ENCODE data around the gene KANSL1L.
A peak's percentile ranks its signal among the peaks of the same experiment; 100 is the strongest.

Gene KANSL1L

DNA sequence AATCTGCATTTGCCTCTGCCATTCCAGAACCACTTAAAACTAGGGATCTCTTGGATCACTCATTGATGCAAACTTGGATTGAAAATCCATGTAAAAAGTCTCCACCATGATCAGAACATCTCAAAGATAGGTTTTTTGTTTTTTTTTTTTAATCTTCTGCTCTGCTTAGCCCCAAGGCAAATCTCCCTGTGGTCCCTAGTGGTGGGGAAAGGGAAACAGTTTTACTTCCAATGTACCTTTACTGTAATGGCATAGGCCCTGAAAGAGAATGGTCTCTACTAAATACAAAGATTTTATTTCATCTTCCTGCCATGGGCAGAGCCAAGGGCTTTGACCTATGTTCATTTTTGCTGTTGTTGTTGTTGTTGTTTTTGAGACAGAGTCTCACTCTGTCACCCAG is 78.4 kb downstream of the KANSL1L start:
- no peak overlapping the region for H2BK5ac ChIP-seq (ENCODE audit: low read length)

DNA sequence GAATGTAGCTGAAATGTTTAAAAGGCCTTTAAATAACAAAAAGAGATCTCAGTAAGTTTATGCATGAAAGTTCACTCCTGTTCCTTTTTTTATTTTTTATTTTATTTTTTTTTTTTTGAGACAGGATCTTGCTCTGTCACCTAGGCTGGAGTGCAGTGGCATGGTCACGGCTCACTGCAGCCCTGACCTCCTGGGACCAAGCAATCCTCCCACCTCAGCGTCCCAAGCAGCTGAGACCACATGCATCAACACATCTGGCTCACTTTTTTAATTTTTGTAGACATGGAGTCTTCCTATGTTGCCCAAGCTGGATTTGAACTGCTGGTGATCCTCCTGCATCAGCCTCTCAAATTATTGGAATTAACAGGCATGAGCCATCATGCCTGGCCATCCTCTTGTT is 84.3 kb downstream of the KANSL1L start:
- DNase-seq (ENCODE audit: low spot score) = no peak

More for the DNA sequence above, 78.4 kb downstream of the KANSL1L start:
- Histone ChIP-seq H2BK12ac (ENCODE audit: low read length) (no peak overlapping the region), H2BK15ac (ENCODE audit: low read length) (no peak overlapping the region), H3K9me3 (replicated peaks in 1 of 2; ENCODE audit: control insufficient read depth in 2 of 2, insufficient read depth in 1 of 2, low read depth in 1 of 2, low read length in 2 of 2) (no peaks in the 10 kb centered on the region), H2BK120ac (ENCODE audit: low read depth, low read length) (no peak overlapping the region), H3K9ac (ENCODE audit: low read depth, low read length, poor library complexity) (no peak overlapping the region), H3K14ac (ENCODE audit: low read length) (no peak overlapping the region), H3K36me3 (replicated peaks in 1 of 2; ENCODE audit: control insufficient read depth in 2 of 2, insufficient read depth in 2 of 2, low read length in 2 of 2) (no peaks in the 10 kb centered on the region), H3K4me3 (ENCODE audit: low read length in 2 of 2) (no peak overlapping the region), H2AK5ac (ENCODE audit: low read depth, low read length) (no peak overlapping the region), H3K79me1 (ENCODE audit: low read depth, low read length) (no peaks in the 10 kb centered on the region), H3K4me2 (ENCODE audit: insufficient read depth, low read length, poor library complexity, severe bottlenecking) (no peak overlapping the region), H2AFZ (ENCODE audit: low read length) (no peak overlapping the region), H3K23ac (ENCODE audit: low read depth, low read length, poor library complexity) (no peak overlapping the region), H3K18ac (ENCODE audit: low read length) (no peak overlapping the region), H3K4ac (ENCODE audit: low read length) (no peak overlapping the region), H3K27ac (replicated peaks; ENCODE audit: low read length) (no peak overlapping the region), H4K91ac (ENCODE audit: low read depth, low read length, poor library complexity) (no peak overlapping the region), H3K4me1 (ENCODE audit: control insufficient read depth in 2 of 2, insufficient read depth in 1 of 2, low read depth in 1 of 2, low read length in 2 of 2) (no peaks in the 10 kb centered on the region), H3K27me3 (ENCODE audit: control insufficient read depth in 3 of 3, insufficient read depth in 3 of 3, low read depth in 1 of 3, low read length in 3 of 3) (no peaks in the 10 kb centered on the region), H4K8ac (ENCODE audit: low read depth, low read length) (no peak overlapping the region)
- DNase-seq (ENCODE audit: low spot score) = no peak

DNA sequence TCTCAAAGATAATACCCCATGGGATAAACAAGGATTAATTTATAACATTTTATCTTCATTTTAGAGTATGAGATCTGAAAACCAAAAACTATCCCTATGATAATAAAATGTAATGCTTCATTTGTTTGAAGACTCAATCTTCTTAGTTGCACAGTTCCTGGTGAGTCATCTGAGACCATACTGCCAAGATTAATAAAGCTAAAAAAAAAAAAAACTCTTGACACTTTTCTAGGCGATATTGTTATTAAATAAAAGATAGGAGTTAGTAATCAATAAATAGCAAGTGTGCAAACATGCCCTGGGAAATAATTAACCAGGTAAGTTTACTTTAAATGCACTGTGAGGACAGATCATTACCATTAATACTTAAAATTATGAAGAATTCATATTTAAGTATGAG is 84.9 kb downstream of the KANSL1L start:
- no peaks in the 10 kb centered on the region for H3K27me3 ChIP-seq (ENCODE audit: control insufficient read depth in 3 of 3, insufficient read depth in 3 of 3, low read depth in 1 of 3, low read length in 3 of 3)
- H3K4me1 ChIP-seq (ENCODE audit: control insufficient read depth in 2 of 2, insufficient read depth in 1 of 2, low read depth in 1 of 2, low read length in 2 of 2) = no peaks in the 10 kb centered on the region
- no peak overlapping the region for H3K4ac ChIP-seq (ENCODE audit: low read length)
- H3K4me3 ChIP-seq (ENCODE audit: low read length in 2 of 2) = no peak overlapping the region
- H2BK12ac ChIP-seq (ENCODE audit: low read length) = no peak overlapping the region
- H3K4me2 ChIP-seq (ENCODE audit: insufficient read depth, low read length, poor library complexity, severe bottlenecking) = no peak overlapping the region
- no peak overlapping the region for H2BK15ac ChIP-seq (ENCODE audit: low read length)
- no peak overlapping the region for H2AFZ ChIP-seq (ENCODE audit: low read length)
- H3K9me3 ChIP-seq (replicated peaks in 1 of 2; ENCODE audit: control insufficient read depth in 2 of 2, insufficient read depth in 1 of 2, low read depth in 1 of 2, low read length in 2 of 2) = no peaks in the 10 kb centered on the region
- no peak overlapping the region for H3K18ac ChIP-seq (ENCODE audit: low read length)
- H3K36me3 ChIP-seq (replicated peaks in 1 of 2; ENCODE audit: control insufficient read depth in 2 of 2, insufficient read depth in 2 of 2, low read length in 2 of 2) = no peaks in the 10 kb centered on the region
- H3K9ac ChIP-seq (ENCODE audit: low read depth, low read length, poor library complexity) = no peak overlapping the region
- H3K79me1 ChIP-seq (ENCODE audit: low read depth, low read length) = no peaks in the 10 kb centered on the region
- H2BK5ac ChIP-seq (ENCODE audit: low read length) = no peak overlapping the region
- H3K23ac ChIP-seq (ENCODE audit: low read depth, low read length, poor library complexity) = no peak overlapping the region
- DNase-seq (ENCODE audit: low spot score) = no peak
- no peak overlapping the region for H2AK5ac ChIP-seq (ENCODE audit: low read depth, low read length)
- no CpG with 5 or more reads among the region's 1 CpG for WGBS, 2 donors (ENCODE audit: extremely low coverage in 2 of 2, insufficient read length in 2 of 2, insufficient replicate concordance in 1 of 2)
- H4K8ac ChIP-seq (ENCODE audit: low read depth, low read length) = no peak overlapping the region
- H3K14ac ChIP-seq (ENCODE audit: low read length) = no peak overlapping the region
- H3K27ac ChIP-seq (replicated peaks; ENCODE audit: low read length) = no peak overlapping the region
- H2BK120ac ChIP-seq (ENCODE audit: low read depth, low read length) = no peak overlapping the region
- no peak overlapping the region for H4K91ac ChIP-seq (ENCODE audit: low read depth, low read length, poor library complexity)

More for the DNA sequence above, 84.3 kb downstream of the KANSL1L start:
- Histone ChIP-seq H3K9ac (ENCODE audit: low read depth, low read length, poor library complexity) (no peak overlapping the region), H3K4ac (ENCODE audit: low read length) (no peak overlapping the region), H2BK15ac (ENCODE audit: low read length) (no peak overlapping the region), H2BK120ac (ENCODE audit: low read depth, low read length) (no peak overlapping the region), H2BK5ac (ENCODE audit: low read length) (no peak overlapping the region), H3K79me1 (ENCODE audit: low read depth, low read length) (no peaks in the 10 kb centered on the region), H3K4me3 (ENCODE audit: low read length in 2 of 2) (no peak overlapping the region), H3K23ac (ENCODE audit: low read depth, low read length, poor library complexity) (no peak overlapping the region), H3K18ac (ENCODE audit: low read length) (no peak overlapping the region), H3K4me2 (ENCODE audit: insufficient read depth, low read length, poor library complexity, severe bottlenecking) (peak overlapping the region; percentile 11), H2BK12ac (ENCODE audit: low read length) (no peak overlapping the region), H2AK5ac (ENCODE audit: low read depth, low read length) (no peak overlapping the region), H4K91ac (ENCODE audit: low read depth, low read length, poor library complexity) (no peak overlapping the region), H4K8ac (ENCODE audit: low read depth, low read length) (no peak overlapping the region), H3K27me3 (ENCODE audit: control insufficient read depth in 3 of 3, insufficient read depth in 3 of 3, low read depth in 1 of 3, low read length in 3 of 3) (no peaks in the 10 kb centered on the region), H2AFZ (ENCODE audit: low read length) (no peak overlapping the region), H3K14ac (ENCODE audit: low read length) (no peak overlapping the region), H3K9me3 (replicated peaks in 1 of 2; ENCODE audit: control insufficient read depth in 2 of 2, insufficient read depth in 1 of 2, low read depth in 1 of 2, low read length in 2 of 2) (no peaks in the 10 kb centered on the region), H3K4me1 (ENCODE audit: control insufficient read depth in 2 of 2, insufficient read depth in 1 of 2, low read depth in 1 of 2, low read length in 2 of 2) (no peaks in the 10 kb centered on the region), H3K36me3 (replicated peaks in 1 of 2; ENCODE audit: control insufficient read depth in 2 of 2, insufficient read depth in 2 of 2, low read length in 2 of 2) (no peaks in the 10 kb centered on the region), H3K27ac (replicated peaks; ENCODE audit: low read length) (no peak overlapping the region)
- no CpG with 5 or more reads among the region's 2 CpGs for WGBS, 2 donors (ENCODE audit: extremely low coverage in 2 of 2, insufficient read length in 2 of 2, insufficient replicate concordance in 1 of 2)

DNA sequence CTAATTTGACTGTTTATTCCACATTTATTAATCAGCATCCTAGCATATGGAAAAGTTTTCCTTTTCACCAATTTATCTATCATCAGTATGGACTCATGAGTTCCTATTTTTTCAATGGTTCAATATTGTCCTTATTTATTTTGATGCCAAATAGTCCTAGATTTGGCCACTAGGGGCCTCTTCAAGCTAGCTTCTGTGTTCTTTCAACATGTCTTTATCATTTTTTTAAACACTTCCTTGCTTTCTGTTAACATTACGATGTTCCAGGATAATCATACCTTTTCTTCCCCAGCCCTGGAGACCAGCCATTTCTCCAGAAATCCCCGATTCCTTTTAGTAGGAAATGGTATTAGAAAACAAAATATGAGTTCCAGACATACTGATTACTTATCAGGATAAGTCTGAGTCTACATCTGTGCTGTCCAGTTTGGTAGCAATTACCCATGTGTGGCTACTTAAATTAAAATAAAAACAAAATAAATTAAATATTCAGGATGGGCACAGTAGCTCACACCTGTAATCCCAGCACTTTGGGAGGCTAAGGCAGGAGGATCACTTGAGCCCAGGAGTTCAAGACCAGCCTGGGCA is 98.2 kb downstream of the KANSL1L start:
- no peak overlapping the region for H3K27ac ChIP-seq (replicated peaks; ENCODE audit: low read length)
- no peaks in the 10 kb centered on the region for H3K27me3 ChIP-seq (ENCODE audit: control insufficient read depth in 3 of 3, insufficient read depth in 3 of 3, low read depth in 1 of 3, low read length in 3 of 3)
- H3K9me3 ChIP-seq (replicated peaks in 1 of 2; ENCODE audit: control insufficient read depth in 2 of 2, insufficient read depth in 1 of 2, low read depth in 1 of 2, low read length in 2 of 2) = no peaks in the 10 kb centered on the region
- H2BK12ac ChIP-seq (ENCODE audit: low read length) = no peak overlapping the region
- no peaks in the 10 kb centered on the region for H3K36me3 ChIP-seq (replicated peaks in 1 of 2; ENCODE audit: control insufficient read depth in 2 of 2, insufficient read depth in 2 of 2, low read length in 2 of 2)
- H2BK5ac ChIP-seq (ENCODE audit: low read length) = no peak overlapping the region
- H3K4ac ChIP-seq (ENCODE audit: low read length) = no peak overlapping the region
- peaks cover 0 to 1% of the 10 kb centered on the region in 2 donors for H3K4me1 ChIP-seq (ENCODE audit: control insufficient read depth in 2 of 2, insufficient read depth in 1 of 2, low read depth in 1 of 2, low read length in 2 of 2)
- H3K9ac ChIP-seq (ENCODE audit: low read depth, low read length, poor library complexity) = no peak overlapping the region
- no peak overlapping the region for H4K91ac ChIP-seq (ENCODE audit: low read depth, low read length, poor library complexity)
- H3K4me2 ChIP-seq (ENCODE audit: insufficient read depth, low read length, poor library complexity, severe bottlenecking) = no peak overlapping the region
- H2BK15ac ChIP-seq (ENCODE audit: low read length) = no peak overlapping the region
- no peak overlapping the region for H3K14ac ChIP-seq (ENCODE audit: low read length)
- H3K79me1 ChIP-seq (ENCODE audit: low read depth, low read length) = no peaks in the 10 kb centered on the region
- no peak overlapping the region for H2AK5ac ChIP-seq (ENCODE audit: low read depth, low read length)
- no peak overlapping the region for H3K23ac ChIP-seq (ENCODE audit: low read depth, low read length, poor library complexity)
- no peak overlapping the region for H2BK120ac ChIP-seq (ENCODE audit: low read depth, low read length)
- no peak overlapping the region for H3K18ac ChIP-seq (ENCODE audit: low read length)
- no peak overlapping the region for H3K4me3 ChIP-seq (ENCODE audit: low read length in 2 of 2)
- no peak for DNase-seq (ENCODE audit: low spot score)
- WGBS, 2 donors (ENCODE audit: extremely low coverage in 2 of 2, insufficient read length in 2 of 2, insufficient replicate concordance in 1 of 2) = no CpG with 5 or more reads among the region's 2 CpGs
- H4K8ac ChIP-seq (ENCODE audit: low read depth, low read length) = no peak overlapping the region
- H2AFZ ChIP-seq (ENCODE audit: low read length) = no peak overlapping the region
